ENCODE results near the gene MACO1. TPM values are rescaled to one million over a fixed set of nuclear protein-coding genes. Genes with fewer than 3 reads are reported as not detected.
"Not testable (repeated sequence)": the region's sequence is repeated elsewhere in the genome, so short reads cannot be mapped to it uniquely, and the experiment has no call there.

The MACO1 gene
- polyA plus RNA-seq, 3 donors, result 24.3 to 30.9 (median 28.0) TPM

GRCh38 chr1:25443030-25443699 lies 12.5 kb downstream of the MACO1 start:
- no peak for DNase-seq (ENCODE audit: extremely low read depth in 1 of 11, low read depth in 9 of 11, low spot score in 4 of 11)

GRCh38 chr1:25444604-25445003 lies 13.9 kb downstream of the MACO1 start:
- DNase-seq (ENCODE audit: extremely low read depth in 1 of 11, low read depth in 9 of 11, low spot score in 4 of 11), result not testable (repeated sequence)

GRCh38 chr1:25445993-25446538 lies 15.4 kb downstream of the MACO1 start:
- DNase-seq (ENCODE audit: extremely low read depth in 1 of 11, low read depth in 9 of 11, low spot score in 4 of 11), result no peak

- DNase-seq (ENCODE audit: extremely low read depth in 1 of 11, low read depth in 9 of 11, low spot score in 4 of 11), result no peak
Measured at GRCh38 chr1:25447547-25447946, 16.9 kb downstream of the MACO1 start.

- DNase-seq (ENCODE audit: extremely low read depth in 1 of 11, low read depth in 9 of 11, low spot score in 4 of 11), result no peak
Measured at GRCh38 chr1:25450891-25451290, 20.2 kb downstream of the MACO1 start.

- no peak for DNase-seq (ENCODE audit: extremely low read depth in 1 of 11, low read depth in 9 of 11, low spot score in 4 of 11)
Measured at GRCh38 chr1:25451908-25452307, 21.2 kb downstream of the MACO1 start.

GRCh38 chr1:25456502-25456901 lies 25.8 kb downstream of the MACO1 start:
- DNase-seq (ENCODE audit: extremely low read depth in 1 of 11, low read depth in 9 of 11, low spot score in 4 of 11), result no peak

GRCh38 chr1:25458541-25459298 lies 28.0 kb downstream of the MACO1 start:
- DNase-seq (ENCODE audit: extremely low read depth in 1 of 11, low read depth in 9 of 11, low spot score in 4 of 11), result no peak

- DNase-seq (ENCODE audit: extremely low read depth in 1 of 11, low read depth in 9 of 11, low spot score in 4 of 11), result no peak
Measured at GRCh38 chr1:25460020-25460419, 29.3 kb downstream of the MACO1 start.

- DNase-seq (ENCODE audit: extremely low read depth in 1 of 11, low read depth in 9 of 11, low spot score in 4 of 11), result not testable (repeated sequence)
Measured at GRCh38 chr1:25460816-25461215, 30.1 kb downstream of the MACO1 start.

GRCh38 chr1:25461849-25462248 lies 31.2 kb downstream of the MACO1 start:
- no peak for DNase-seq (ENCODE audit: extremely low read depth in 1 of 11, low read depth in 9 of 11, low spot score in 4 of 11)

GRCh38 chr1:25462732-25463131 lies 32.0 kb downstream of the MACO1 start:
- no peak for DNase-seq (ENCODE audit: extremely low read depth in 1 of 11, low read depth in 9 of 11, low spot score in 4 of 11)

- no peak for DNase-seq (ENCODE audit: extremely low read depth in 1 of 11, low read depth in 9 of 11, low spot score in 4 of 11)
Measured at GRCh38 chr1:25467193-25467592, 36.5 kb downstream of the MACO1 start.

- DNase-seq (ENCODE audit: extremely low read depth in 1 of 11, low read depth in 9 of 11, low spot score in 4 of 11), result no peak
Measured at GRCh38 chr1:25467616-25468015, 36.9 kb downstream of the MACO1 start.

GRCh38 chr1:25468033-25468432 lies 37.3 kb downstream of the MACO1 start:
- DNase-seq (ENCODE audit: extremely low read depth in 1 of 11, low read depth in 9 of 11, low spot score in 4 of 11), result peak in 1 of 11 donors; percentile 17

GRCh38 chr1:25469177-25469576 lies 38.5 kb downstream of the MACO1 start:
- DNase-seq (ENCODE audit: extremely low read depth in 1 of 11, low read depth in 9 of 11, low spot score in 4 of 11), result no peak

- no peak for DNase-seq (ENCODE audit: extremely low read depth in 1 of 11, low read depth in 9 of 11, low spot score in 4 of 11)
Measured at GRCh38 chr1:25472471-25472870, 41.8 kb downstream of the MACO1 start.

GRCh38 chr1:25473653-25474225 lies 43.0 kb downstream of the MACO1 start:
- no peak for DNase-seq (ENCODE audit: extremely low read depth in 1 of 11, low read depth in 9 of 11, low spot score in 4 of 11)

GRCh38 chr1:25474439-25475047 lies 43.8 kb downstream of the MACO1 start:
- DNase-seq (ENCODE audit: extremely low read depth in 1 of 11, low read depth in 9 of 11, low spot score in 4 of 11), result no peak

All from renal cortex interstitium (tissue), 11 donors.